Natural killer cell treated with Interleukin-12 subunit alpha and Interleukin-12 subunit beta and Interleukin-15 and Interleukin-18, amount 100 ng/mL, for 72 hours (primary cell): Measurements from ENCODE around the gene IFI44L. TPM values are rescaled to one million over a fixed set of nuclear protein-coding genes. Genes with fewer than 3 reads are reported as not detected.

Experiments used
- ATAC-seq, 2 donors: fragments of 150-1000 bp; cut with Tn5 transposase in 1 of 2; sonication (Bioruptor Pico), chemical (Tn5 transposase) in 1 of 2; 2 replicates each; pipeline ENCODE4 v1.10.0; 2021
- DNase-seq: peaks from one replicate; pipeline ENCODE4 v3.0.0; 2022; ENCODE audit warnings: low spot score
- H3K27ac Mint-ChIP-seq, 2 donors: 1 replicate in 1 of 2; 2 replicates in 1 of 2; pipeline ENCODE4 v1.8.0; 2022; ENCODE audit warnings: mixed read lengths in 2 of 2, mild to moderate bottlenecking in 1 of 2, moderate library complexity in 1 of 2
- H3K27me3 Mint-ChIP-seq, 2 donors: 1 replicate in 1 of 2; 2 replicates in 1 of 2; pipeline ENCODE4 v1.8.0; 2022; ENCODE audit warnings: mixed read lengths in 2 of 2
- H3K36me3 Mint-ChIP-seq: one replicate; pipeline ENCODE4 v1.8.0; 2022; ENCODE audit warnings: mixed read lengths
- H3K4me1 Mint-ChIP-seq, 2 donors: 1 replicate in 1 of 2; 2 replicates in 1 of 2; pipeline ENCODE4 v1.8.0; 2022; ENCODE audit warnings: low read depth in 2 of 2, mixed read lengths in 2 of 2, mild to moderate bottlenecking in 1 of 2
- H3K4me3 Mint-ChIP-seq: one replicate; pipeline ENCODE4 v1.8.0; 2022; ENCODE audit warnings: mixed read lengths
- H3K9me3 Mint-ChIP-seq: 2 replicates; pipeline ENCODE4 v1.8.0; 2022; ENCODE audit warnings: mixed read lengths
- total RNA-seq, 2 donors: library from RNA; stranded (reverse); gene quantifications; one replicate each; pipeline ENCODE4 v1.2.3, GENCODE V29; 2022

IFI44L gene
- total RNA-seq: 1 to 10 TPM; 1.4 to 3.8 TPM

DNA sequence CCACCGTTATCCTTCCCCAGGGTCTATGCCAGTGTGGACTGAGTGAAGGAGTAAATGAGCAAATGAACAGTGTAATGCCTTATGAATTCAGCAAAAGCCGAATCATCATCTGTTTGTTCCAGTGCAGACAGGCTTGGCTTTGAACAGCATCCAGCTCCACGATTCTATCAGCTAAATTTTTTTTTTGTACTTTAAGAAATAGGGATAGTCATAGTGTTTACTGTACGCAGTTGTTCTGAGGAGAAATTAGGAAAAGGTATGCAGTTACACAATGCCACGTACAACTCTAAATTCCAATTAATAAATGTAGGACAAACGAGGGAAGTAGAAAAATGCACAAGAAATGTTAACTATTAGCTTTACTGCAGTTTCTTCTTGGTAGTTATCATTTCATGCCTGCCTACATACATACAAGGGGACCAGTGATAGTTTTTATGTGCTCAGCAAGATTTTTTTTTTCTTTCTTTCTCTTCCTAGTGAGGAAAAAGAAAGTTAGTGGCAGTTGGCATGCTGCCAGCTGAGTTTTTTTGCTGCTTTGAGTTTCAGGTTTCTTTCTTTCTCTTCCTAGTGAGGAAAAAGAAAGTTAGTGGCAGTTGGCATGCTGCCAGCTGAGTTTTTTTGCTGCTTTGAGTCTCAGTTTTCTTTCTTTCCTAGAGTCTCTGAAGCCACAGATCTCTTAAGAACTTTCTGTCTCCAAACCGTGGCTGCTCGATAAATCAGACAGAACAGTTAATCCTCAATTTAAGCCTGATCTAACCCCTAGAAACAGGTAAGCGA is at the start of gene IFI44L:
TSS of gene IFI44L (plus strand) at position 646 of the 777 bp plus-strand sequence. CDS start 7,468 bp downstream, outside the sequence.
- peaks cover 32 to 60% of the 10 kb centered on the region in 2 donors for H3K4me1 Mint-ChIP-seq

DNA sequence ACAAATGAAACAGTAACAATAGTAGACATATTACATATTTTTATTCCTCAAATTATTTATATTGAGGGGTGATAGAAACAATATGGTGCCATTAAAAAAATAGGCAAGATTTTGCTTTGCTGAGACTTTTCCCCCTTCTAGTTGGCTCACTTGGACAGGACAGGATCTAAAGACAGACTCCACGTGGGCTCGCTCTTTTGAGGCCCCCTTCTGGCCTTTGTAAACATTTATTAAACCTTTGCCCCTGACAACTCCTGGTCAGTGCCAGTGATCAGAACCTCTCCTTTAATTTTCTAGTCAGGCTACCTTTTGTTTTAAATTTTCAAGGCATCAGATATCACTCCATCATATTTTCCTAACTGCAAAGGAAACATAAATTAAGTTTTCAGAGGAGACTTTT is 49.7 kb upstream of the IFI44L start:
- no peak for DNase-seq
- ATAC-seq: no peak
- no peak overlapping the region for H3K4me3 Mint-ChIP-seq
- no peaks in the 10 kb centered on the region for H3K4me1 Mint-ChIP-seq
- H3K27ac Mint-ChIP-seq: no peak overlapping the region
- H3K27me3 Mint-ChIP-seq: no peaks in the 10 kb centered on the region
- no peaks in the 10 kb centered on the region for H3K9me3 Mint-ChIP-seq
- no peaks in the 10 kb centered on the region for H3K36me3 Mint-ChIP-seq

More for the DNA sequence above, at the start of gene IFI44L:
- ATAC-seq (peak in 1 of 2 donors; percentile 52), DNase-seq (no peak)
- Mint-ChIP-seq H3K27ac (peak within 1 kb of the TSS; percentile 69 to 78), H3K27me3 (no peaks in the 10 kb centered on the region), H3K4me3 (peak within 1 kb of the TSS; percentile 77), H3K36me3 (no peaks in the 10 kb centered on the region), H3K9me3 (no peaks in the 10 kb centered on the region)

DNA sequence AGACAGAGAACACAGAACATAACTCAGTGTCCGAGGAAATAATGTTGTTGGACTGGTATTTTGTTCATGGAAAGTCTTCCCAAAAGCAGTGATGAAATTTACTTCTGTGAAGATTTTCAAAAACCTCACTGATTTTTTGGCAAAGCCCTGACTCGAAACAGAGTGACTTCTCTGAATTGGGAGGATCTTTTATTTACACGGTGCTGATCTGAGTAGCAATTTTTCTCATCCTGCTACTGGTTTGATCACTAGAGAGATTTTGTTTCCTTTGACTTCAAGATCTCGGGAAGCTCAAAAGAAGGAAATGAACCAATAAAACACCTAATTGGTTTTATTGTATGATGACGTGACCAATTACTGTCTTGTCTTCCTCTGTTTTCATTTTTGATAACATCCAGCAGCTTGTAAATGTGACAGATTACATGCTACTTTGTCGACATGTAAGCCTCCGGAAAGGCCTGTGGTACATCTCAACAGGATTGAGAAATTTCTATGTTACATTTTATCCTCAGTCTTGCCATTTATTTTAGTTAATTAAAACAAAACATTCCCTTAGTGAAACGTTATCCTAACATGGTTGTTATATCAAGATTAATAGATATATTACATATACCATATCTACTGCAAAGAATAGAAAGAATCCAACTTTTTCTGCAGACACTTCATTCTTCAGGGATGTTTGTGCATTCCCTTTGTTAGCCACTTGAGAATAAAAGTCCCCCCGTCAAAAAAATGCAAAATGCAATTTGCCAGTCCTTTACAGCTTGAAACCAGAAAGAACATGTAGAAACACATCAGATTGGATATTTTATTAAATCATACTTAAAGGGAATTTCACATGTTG is 42.8 kb upstream of the IFI44L start:
- Mint-ChIP-seq H3K4me3 (no peak overlapping the region), H3K9me3 (no peaks in the 10 kb centered on the region), H3K27ac (no peak overlapping the region), H3K4me1 (no peaks in the 10 kb centered on the region), H3K27me3 (no peaks in the 10 kb centered on the region), H3K36me3 (no peaks in the 10 kb centered on the region)
- ATAC-seq: no peak
- DNase-seq: no peak

- Mint-ChIP-seq H3K4me1 (no peaks in the 10 kb centered on the region), H3K4me3 (no peak overlapping the region), H3K9me3 (no peaks in the 10 kb centered on the region), H3K36me3 (no peaks in the 10 kb centered on the region), H3K27me3 (peaks cover 0 to 6% of the 10 kb centered on the region in 2 donors), H3K27ac (no peak overlapping the region)
- ATAC-seq (no peak), DNase-seq (no peak)
Measured at GRCh38 chr1:78586572-78586971, 33.7 kb upstream of the IFI44L start.

GRCh38 chr1:78587211-78587610 is 33.0 kb upstream of the IFI44L start:
- H3K27me3 Mint-ChIP-seq: peaks cover 0 to 6% of the 10 kb centered on the region in 2 donors
- H3K36me3 Mint-ChIP-seq: no peaks in the 10 kb centered on the region
- no peaks in the 10 kb centered on the region for H3K9me3 Mint-ChIP-seq
- no peak overlapping the region for H3K27ac Mint-ChIP-seq
- H3K4me1 Mint-ChIP-seq: no peaks in the 10 kb centered on the region
- H3K4me3 Mint-ChIP-seq: no peak overlapping the region
- DNase-seq: no peak
- no peak for ATAC-seq

DNA sequence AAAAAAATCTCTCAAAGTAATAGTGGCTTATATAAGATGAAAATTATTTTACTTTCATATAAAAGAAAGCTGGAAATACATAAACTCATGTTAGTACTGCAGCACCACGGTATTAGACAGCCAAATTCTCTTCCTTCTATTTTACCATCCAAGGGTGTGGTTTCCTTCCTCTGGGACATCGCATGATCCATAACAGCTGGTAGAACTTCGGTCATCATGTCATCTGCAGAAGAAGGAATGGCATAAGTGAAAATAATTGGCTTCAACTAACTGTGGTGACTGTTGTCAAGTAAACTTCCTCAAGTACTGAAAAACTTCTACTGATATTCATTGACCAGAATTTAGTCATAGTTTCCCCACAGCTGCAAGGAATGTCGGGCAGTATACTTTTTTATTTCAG is 28.3 kb upstream of the IFI44L start:
- Mint-ChIP-seq H3K4me1 (no peaks in the 10 kb centered on the region), H3K36me3 (peaks cover 5% of the 10 kb centered on the region), H3K9me3 (no peaks in the 10 kb centered on the region), H3K4me3 (no peak overlapping the region), H3K27ac (no peak overlapping the region), H3K27me3 (peaks cover 0 to 15% of the 10 kb centered on the region in 2 donors)
- no peak for ATAC-seq
- no peak for DNase-seq

DNA sequence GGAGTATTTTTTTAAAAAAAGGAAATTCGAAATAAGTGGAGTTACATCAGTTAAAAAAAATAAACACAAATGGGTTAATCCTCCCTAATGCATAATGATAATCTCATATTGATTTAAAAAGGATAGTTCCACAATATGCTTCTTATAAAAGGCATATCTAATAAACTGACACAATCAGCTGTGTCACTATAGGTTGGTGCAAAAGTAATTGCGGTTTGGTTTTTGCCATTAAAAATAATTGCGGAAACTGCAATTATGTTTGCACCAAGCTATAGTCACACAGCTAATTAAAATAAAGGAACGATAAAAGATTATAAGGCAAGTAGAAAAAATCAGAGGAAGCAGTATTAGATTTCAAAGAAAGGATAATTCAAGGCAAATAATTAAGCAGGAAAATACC is 21.0 kb upstream of the IFI44L start:
- Mint-ChIP-seq H3K4me1 (no peaks in the 10 kb centered on the region), H3K36me3 (no peaks in the 10 kb centered on the region), H3K27me3 (peaks cover 4 to 20% of the 10 kb centered on the region in 2 donors), H3K4me3 (no peak overlapping the region), H3K27ac (no peak overlapping the region), H3K9me3 (no peaks in the 10 kb centered on the region)
- ATAC-seq (no peak), DNase-seq (no peak)

DNA sequence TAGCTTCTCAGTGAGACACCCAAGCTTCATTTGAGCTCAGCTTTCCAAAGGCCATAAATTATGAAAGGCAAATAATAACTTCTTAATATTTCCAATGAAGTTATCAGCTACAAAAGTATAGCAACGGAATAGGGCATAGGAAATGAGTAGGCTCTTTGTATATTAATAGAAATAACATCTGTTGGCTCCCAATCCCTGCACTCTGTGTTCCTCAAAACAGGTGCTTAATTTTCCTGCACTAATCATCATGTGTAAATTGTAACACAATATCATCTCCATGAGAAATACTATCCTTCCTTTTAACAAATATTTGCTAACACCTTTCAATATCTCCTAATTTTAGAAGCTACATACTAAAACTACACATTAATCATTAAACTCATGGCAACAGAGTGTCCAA is 19.2 kb upstream of the IFI44L start:
- ATAC-seq: no peak
- DNase-seq: no peak
- Mint-ChIP-seq H3K9me3 (no peaks in the 10 kb centered on the region), H3K36me3 (no peaks in the 10 kb centered on the region), H3K4me3 (no peak overlapping the region), H3K27ac (no peak overlapping the region), H3K27me3 (peaks cover 4 to 20% of the 10 kb centered on the region in 2 donors), H3K4me1 (no peaks in the 10 kb centered on the region)

GRCh38 chr1:78603206-78603605 is 17.0 kb upstream of the IFI44L start:
- H3K9me3 Mint-ChIP-seq: no peaks in the 10 kb centered on the region
- H3K4me3 Mint-ChIP-seq: no peak overlapping the region
- H3K4me1 Mint-ChIP-seq: no peaks in the 10 kb centered on the region
- no peak overlapping the region for H3K27ac Mint-ChIP-seq
- peaks cover 4 to 12% of the 10 kb centered on the region in 2 donors for H3K27me3 Mint-ChIP-seq
- DNase-seq (no peak), ATAC-seq (no peak)
- no peaks in the 10 kb centered on the region for H3K36me3 Mint-ChIP-seq

DNA sequence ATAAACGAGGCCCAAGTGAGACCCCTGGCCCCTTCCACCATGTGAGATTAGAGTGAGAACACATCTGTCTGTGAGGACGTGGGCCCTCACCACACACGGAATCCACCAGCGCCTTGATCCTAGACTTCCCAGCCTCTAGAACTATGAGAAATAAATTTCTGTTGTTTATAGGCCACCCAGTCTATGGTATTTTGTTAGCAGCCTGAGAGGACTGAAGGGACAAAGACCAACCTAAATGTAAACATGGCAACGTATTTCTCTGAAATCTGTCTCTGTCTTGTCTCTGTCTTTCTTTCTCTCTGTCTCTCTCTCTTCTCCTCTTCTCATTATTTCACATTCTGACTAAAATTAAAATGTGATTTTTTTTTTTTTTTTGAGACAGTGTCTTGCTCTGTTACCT is 15.6 kb upstream of the IFI44L start:
- DNase-seq (no peak), ATAC-seq (no peak)
- Mint-ChIP-seq H3K27ac (no peak overlapping the region), H3K36me3 (no peaks in the 10 kb centered on the region), H3K27me3 (peaks cover 9 to 12% of the 10 kb centered on the region in 2 donors), H3K4me1 (no peaks in the 10 kb centered on the region), H3K9me3 (no peaks in the 10 kb centered on the region), H3K4me3 (no peak overlapping the region)

DNA sequence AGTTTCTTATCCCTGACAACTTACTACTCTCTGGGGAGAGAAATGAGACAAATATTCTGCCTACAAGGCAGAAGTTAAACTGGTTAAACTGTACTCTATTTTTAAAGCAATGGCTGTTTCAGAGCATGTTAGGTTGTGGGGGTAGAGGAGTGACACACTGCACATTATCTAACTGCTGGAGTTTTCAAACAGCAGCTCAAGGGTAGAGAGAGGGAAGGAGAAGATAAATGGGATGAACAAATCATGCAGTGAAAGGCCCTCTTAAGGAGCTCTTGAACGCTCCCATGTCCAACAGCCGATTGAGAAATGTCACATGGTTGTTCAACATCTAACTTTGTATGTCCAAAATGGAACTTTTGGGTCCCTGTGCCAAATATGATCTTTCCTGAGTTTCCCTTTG is 14.0 kb upstream of the IFI44L start:
- no peaks in the 10 kb centered on the region for H3K9me3 Mint-ChIP-seq
- DNase-seq: no peak
- H3K27me3 Mint-ChIP-seq: peaks cover 16 to 17% of the 10 kb centered on the region in 2 donors
- no peak overlapping the region for H3K4me3 Mint-ChIP-seq
- no peaks in the 10 kb centered on the region for H3K4me1 Mint-ChIP-seq
- H3K27ac Mint-ChIP-seq: no peak overlapping the region
- no peaks in the 10 kb centered on the region for H3K36me3 Mint-ChIP-seq
- ATAC-seq: no peak

DNA sequence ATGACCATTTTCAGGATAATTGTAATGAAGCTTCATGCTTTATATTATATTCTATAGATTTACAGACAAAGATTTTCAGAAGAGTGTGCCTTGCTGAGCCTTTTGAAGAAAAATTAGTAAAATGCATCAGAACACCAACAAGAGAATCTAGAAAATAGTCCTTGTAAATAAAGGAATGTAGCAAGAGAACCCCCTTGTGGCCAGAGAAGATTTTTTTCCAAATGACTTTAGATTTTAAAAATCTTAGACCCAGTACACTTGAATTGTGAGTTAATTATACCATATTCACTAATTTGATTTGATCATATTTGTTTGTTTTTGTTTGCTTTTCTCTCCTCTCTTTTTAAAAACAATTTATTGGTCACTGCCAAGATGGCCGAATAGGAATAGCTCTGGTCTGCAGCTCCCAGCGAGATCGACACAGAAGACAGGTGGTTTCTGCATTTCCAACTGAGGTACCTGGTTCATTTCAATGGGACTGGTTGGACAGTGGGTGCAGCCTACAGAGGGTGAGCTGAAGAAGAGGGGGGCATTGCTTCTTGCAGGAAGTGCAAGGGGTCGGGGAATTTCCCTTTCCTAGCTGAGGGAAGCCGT is 12.8 kb upstream of the IFI44L start:
- Mint-ChIP-seq H3K4me3 (no peak overlapping the region), H3K27ac (no peak overlapping the region), H3K27me3 (peaks cover 16% of the 10 kb centered on the region in 2 donors), H3K9me3 (no peaks in the 10 kb centered on the region), H3K36me3 (no peaks in the 10 kb centered on the region), H3K4me1 (no peaks in the 10 kb centered on the region)
- no peak for DNase-seq
- ATAC-seq: no peak

DNA sequence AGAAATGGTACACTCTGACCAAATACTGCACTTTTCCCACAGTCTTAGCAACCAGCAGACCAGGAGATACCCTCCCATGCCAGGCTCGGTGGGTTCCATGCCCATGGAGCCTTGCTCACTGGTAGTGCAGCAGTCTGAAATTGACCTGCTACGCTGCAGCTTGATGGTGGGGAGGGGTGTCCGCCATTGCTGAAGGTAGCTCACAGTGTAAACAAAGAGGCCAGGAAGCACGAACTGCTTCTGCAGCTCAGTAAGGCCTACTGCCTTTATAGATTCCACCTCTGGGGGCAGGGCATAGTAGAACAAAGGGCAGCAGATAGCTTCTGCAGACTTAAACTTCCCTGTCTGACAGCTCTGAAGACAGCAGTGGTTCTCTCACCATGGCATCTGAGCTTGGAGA is 12.3 kb upstream of the IFI44L start:
- Mint-ChIP-seq H3K36me3 (no peaks in the 10 kb centered on the region), H3K4me3 (no peak overlapping the region), H3K4me1 (no peaks in the 10 kb centered on the region), H3K27ac (no peak overlapping the region), H3K27me3 (peaks cover 16 to 21% of the 10 kb centered on the region in 2 donors), H3K9me3 (no peaks in the 10 kb centered on the region)
- DNase-seq (no peak), ATAC-seq (no peak)

DNA sequence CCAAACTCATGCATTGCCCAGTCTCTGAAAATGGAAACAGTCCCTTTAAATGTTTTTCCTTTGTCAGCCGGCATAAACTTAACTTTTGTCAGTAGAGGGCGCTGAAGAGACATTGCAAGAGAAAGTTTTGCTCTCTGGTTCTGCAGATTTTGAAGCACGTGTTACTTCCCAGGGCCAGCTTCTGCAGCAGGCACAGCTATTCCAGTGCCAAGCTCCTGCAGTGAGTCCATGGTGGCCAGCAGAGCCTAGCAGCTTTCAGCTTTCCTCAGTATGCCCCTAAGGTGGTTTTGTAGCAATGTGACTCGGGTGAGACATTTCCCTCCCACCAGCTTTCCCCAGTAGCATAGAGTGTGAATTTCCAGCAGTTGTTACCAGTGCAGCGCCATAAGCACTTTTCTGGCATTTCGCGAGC is 2.6 kb upstream of the IFI44L start:
- H3K4me1 Mint-ChIP-seq: peaks cover 28 to 43% of the 10 kb centered on the region in 2 donors
- peaks cover 0 to 3% of the 10 kb centered on the region in 2 donors for H3K27me3 Mint-ChIP-seq
- no peaks in the 10 kb centered on the region for H3K9me3 Mint-ChIP-seq
- H3K36me3 Mint-ChIP-seq: no peaks in the 10 kb centered on the region
- ATAC-seq (peak; percentile 44 to 71), DNase-seq (peak; percentile 71)
- H3K4me3 Mint-ChIP-seq: no peak overlapping the region
- no peak overlapping the region for H3K27ac Mint-ChIP-seq
